SK-N-SH (cell line): Measurements from ENCODE around the gene ZBED1. TPM values are rescaled to one million over a fixed set of nuclear protein-coding genes. Genes with fewer than 3 reads are reported as not detected.

ENCODE experiments used
- CTCF ChIA-PET: fragments of 300-600, 350-600 bp; formaldehyde crosslinking; extraction: SDS; loops from one replicate; lab custom pipeline; 2021; lab: Yijun Ruan, JAX
- POLR2A ChIA-PET: fragments of 350-600 bp; sonication (Branson Sonifier 250); formaldehyde crosslinking; extraction: SDS; loops from one replicate; lab custom pipeline; 2020; ENCODE audit warnings: antibody characterized with exemption, inconsistent platforms; lab: Yijun Ruan, JAX
- DNase-seq: peaks from one replicate; pipeline ENCODE4 v3.0.0; 2012
- H2AFZ ChIP-seq: fragments of 200-600 bp; sonication (generic); 2 replicates; pipeline ENCODE4 v1.8.1; 2016; ENCODE audit warnings: antibody characterized with exemption, mild to moderate bottlenecking, low read depth
- H3F3A ChIP-seq: fragments of 200-600 bp; sonication (generic); replicated peaks from 2 replicates; pipeline ENCODE3; 2016; ENCODE audit warnings: antibody characterized with exemption, mild to moderate bottlenecking; ENCODE audit not compliant: insufficient read depth
- H3K27ac ChIP-seq, 2 experiments: fragments of 200-500 bp in 1 of 2; fragments of 200-600 bp in 1 of 2; sonication (Bioruptor generic) in 1 of 2; sonication (generic), shearing (Covaris generic) in 1 of 2; 2 replicates each; pipeline versions ENCODE4 v1.5.1 to v1.6.1; 2014 to 2016; ENCODE audit warnings: low read depth in 2 of 2, inconsistent platforms in 1 of 2, low read length in 1 of 2, mild to moderate bottlenecking in 1 of 2, mixed read lengths in 1 of 2
- H3K27me3 ChIP-seq: fragments of 200-600 bp; sonication (generic), shearing (Covaris generic); 2 replicates; pipeline ENCODE4 v1.6.1; 2016; ENCODE audit warnings: mixed run types; ENCODE audit not compliant: insufficient read depth
- H3K36me3 ChIP-seq, 2 experiments: fragments of 200-500 bp in 1 of 2; fragments of 200-600 bp in 1 of 2; sonication (Bioruptor generic) in 1 of 2; sonication (generic) in 1 of 2; replicated peaks in 1 of 2; 2 replicates each; pipeline versions ENCODE3 to v1.5.1; 2014 to 2016; ENCODE audit warnings: low read length in 1 of 2, mild to moderate bottlenecking in 1 of 2; ENCODE audit not compliant: insufficient read depth in 2 of 2, control insufficient read depth in 1 of 2
- H3K4me1 ChIP-seq, 2 experiments: fragments of 200-500 bp in 1 of 2; fragments of 200-600 bp in 1 of 2; sonication (Bioruptor generic) in 1 of 2; sonication (generic), shearing (Covaris generic) in 1 of 2; 2 replicates each; pipeline versions ENCODE4 v1.5.1 to v1.6.1; 2014 to 2016; ENCODE audit warnings: low read depth in 1 of 2, low read length in 1 of 2, mixed run types in 1 of 2; ENCODE audit not compliant: insufficient read depth in 2 of 2, control insufficient read depth in 1 of 2
- H3K4me2 ChIP-seq: fragments of 200-600 bp; sonication (generic), shearing (Covaris generic); 2 replicates; pipeline ENCODE4 v1.6.1; 2017; ENCODE audit warnings: mixed run types
- H3K4me3 ChIP-seq, 2 experiments: fragments of 200-500 bp in 1 of 2; fragments of 200-600 bp in 1 of 2; sonication (Bioruptor generic) in 1 of 2; sonication (generic), shearing (Covaris generic) in 1 of 2; 2 replicates each; pipeline versions ENCODE4 v1.5.1 to v1.8.1; 2014 to 2016; ENCODE audit warnings: low read depth in 2 of 2, inconsistent platforms in 1 of 2, low read length in 1 of 2, mild to moderate bottlenecking in 1 of 2, mixed read lengths in 1 of 2, moderate library complexity in 1 of 2
- H3K79me2 ChIP-seq: fragments of 200-600 bp; sonication (generic); 2 replicates; pipeline ENCODE4 v1.8.1; 2017; ENCODE audit warnings: mild to moderate bottlenecking; ENCODE audit not compliant: insufficient read depth
- H3K9ac ChIP-seq: fragments of 200-600 bp; sonication (generic); 2 replicates; pipeline ENCODE4 v1.6.1; 2017; ENCODE audit warnings: mixed run types
- H3K9me2 ChIP-seq: fragments of 200-600 bp; sonication (generic); 2 replicates; pipeline ENCODE4 v1.6.1; 2017; ENCODE audit warnings: mixed run types
- H3K9me3 ChIP-seq: fragments of 200-600 bp; sonication (generic); 2 replicates; pipeline ENCODE4 v1.6.1; 2017; ENCODE audit warnings: mixed run types, mild to moderate bottlenecking, moderate library complexity
- H4K20me1 ChIP-seq: fragments of 200-600 bp; sonication (generic); 2 replicates; pipeline ENCODE4 v1.6.1; 2017; ENCODE audit warnings: mild to moderate bottlenecking, mixed run types; ENCODE audit not compliant: insufficient read depth
- CHD2 ChIP-seq: fragments of 150-350 bp; IDR thresholded peaks from 2 replicates; pipeline ENCODE4 v1.6.1; 2018; ENCODE audit warnings: low read length; ENCODE audit not compliant: partially characterized antibody
- ELF1 ChIP-seq: IDR thresholded peaks from 2 replicates; pipeline ENCODE4 v1.4.0; 2012
- EP300 ChIP-seq, 2 experiments: IDR thresholded peaks; 2 replicates each; pipeline versions ENCODE4 v1.4.0 to v1.6.1; 2012; ENCODE audit warnings: borderline replicate concordance in 1 of 2, low read depth in 1 of 2, low read length in 1 of 2
- FOSL2 ChIP-seq: IDR thresholded peaks from 2 replicates; pipeline ENCODE4 v1.4.0; 2012; ENCODE audit warnings: low read depth, mild to moderate bottlenecking, moderate library complexity, borderline replicate concordance
- FOXJ3 ChIP-seq: sonication (generic); formaldehyde crosslinking; IDR thresholded peaks from 2 replicates; pipeline ENCODE4 v1.5.1; 2020; ENCODE audit warnings: mild to moderate bottlenecking, missing genetic modification reagents
- FOXM1 ChIP-seq: IDR thresholded peaks from 2 replicates; pipeline ENCODE4 v1.4.0; 2012; ENCODE audit warnings: low read depth, mild to moderate bottlenecking
- JUND ChIP-seq: IDR thresholded peaks from 2 replicates; pipeline ENCODE4 v1.4.0; 2012
- MEF2A ChIP-seq: IDR thresholded peaks from 2 replicates; pipeline ENCODE4 v1.4.0; 2012; ENCODE audit warnings: low read depth, borderline replicate concordance
- MXI1 ChIP-seq: IDR thresholded peaks from 2 replicates; pipeline ENCODE4 v1.6.1; 2012; ENCODE audit warnings: mild to moderate bottlenecking, low read depth, low read length, improper control_type of control experiment
- NRF1 ChIP-seq: IDR thresholded peaks from 2 replicates; pipeline ENCODE4 v1.6.1; 2012; ENCODE audit warnings: low read depth, mild to moderate bottlenecking, low read length
- RCOR1 ChIP-seq: fragments of 150-350 bp; IDR thresholded peaks from 2 replicates; pipeline ENCODE4 v1.6.1; 2017; ENCODE audit warnings: antibody characterized with exemption, low read length
- RFX5 ChIP-seq: IDR thresholded peaks from 2 replicates; pipeline ENCODE4 v1.6.1; 2012; ENCODE audit warnings: mild to moderate bottlenecking, improper control_type of control experiment, low read length
- SMC3 ChIP-seq: IDR thresholded peaks from 2 replicates; pipeline ENCODE4 v1.6.1; 2012; ENCODE audit warnings: low read depth, low read length, improper control_type of control experiment
- TAF1 ChIP-seq: IDR thresholded peaks from 2 replicates; pipeline ENCODE4 v1.6.1; 2012; ENCODE audit warnings: low read depth, mild to moderate bottlenecking, low read length, moderate library complexity, borderline replicate concordance
- WGBS: methylation state at CpG from one replicate; pipeline ENCODE4 v1.1.6; 2017; ENCODE audit warnings: low lambda C conversion rate; 5-methylcytosine and 5-hydroxymethylcytosine counted together
- polyA plus RNA-seq, 3 experiments: library from polyadenylated mRNA; depleted of rRNA; stranded (reverse); fragments of >200 nt; gene quantifications; 2 replicates each; pipeline ENCODE4 v1.2.3, GENCODE V29; 2012
- TF ChIP-seq, protein P1 (sequence below): IDR thresholded peaks from 2 replicates; pipeline ENCODE4 v1.4.0; 2012; ENCODE audit warnings: low read depth
- TF ChIP-seq, protein P2 (sequence below): fragments of 150-350 bp; IDR thresholded peaks from 2 replicates; pipeline ENCODE4 v1.6.1; 2017; ENCODE audit warnings: antibody characterized with exemption, low read length, low read depth, borderline replicate concordance
- TF ChIP-seq, protein P3 (sequence below): fragments of 200-600 bp; sonication (generic); IDR thresholded peaks from 2 replicates; pipeline ENCODE4 v1.6.1; 2017; ENCODE audit warnings: antibody characterized with exemption, mild to moderate bottlenecking, moderate library complexity
- TF ChIP-seq, protein P4 (sequence below): IDR thresholded peaks from 2 replicates; pipeline ENCODE4; 2012

The ZBED1 gene
- polyA plus RNA-seq, 1 of the 3 experiments (the other 2 are of a cell fraction): 16.7 TPM

DNA sequence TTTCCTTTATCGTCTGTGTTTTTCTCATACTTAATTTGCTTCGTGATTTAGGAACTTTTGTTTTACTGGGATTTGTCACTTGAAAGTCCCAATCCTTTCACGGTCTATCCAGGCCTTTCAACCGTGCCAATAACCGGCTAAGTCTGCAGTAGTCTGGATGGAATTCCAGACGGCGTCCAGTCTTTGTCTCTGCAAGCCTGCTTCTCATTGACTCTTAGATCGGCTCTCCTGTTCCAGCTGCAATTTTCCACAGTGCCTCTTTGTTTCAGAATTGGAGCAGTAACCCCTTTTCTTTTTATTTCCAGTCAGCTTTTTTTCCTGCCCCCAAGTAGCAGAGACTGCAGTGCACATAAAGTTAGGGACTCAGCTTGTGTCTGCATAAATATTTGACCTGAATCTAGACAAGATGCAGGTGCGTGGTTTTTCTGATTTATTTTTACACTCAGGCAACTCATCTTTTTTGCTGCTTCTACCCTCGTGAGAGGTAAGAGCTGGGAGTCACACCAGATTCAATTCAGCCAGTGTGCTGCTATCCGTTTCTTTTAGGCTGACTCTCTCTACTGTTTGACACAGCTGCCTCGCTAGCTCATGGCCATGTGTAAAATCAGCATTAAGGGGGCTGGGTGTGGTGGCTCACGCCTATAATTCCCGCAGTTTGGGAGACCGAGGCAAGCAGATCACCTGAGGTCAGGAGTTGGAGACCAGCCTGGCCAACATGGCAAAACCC lies 37.4 kb upstream of the ZBED1 start:
- WGBS: 28% methylated on average over 15 of the region's 15 CpGs
- TF ChIP-seq MXI1 (no peak), RFX5 (no peak), ELF1 (no peak), EP300 (IDR thresholded peaks at IDR 0.05; ENCODE audit: borderline replicate concordance in 1 of 2, low read depth in 1 of 2, low read length in 1 of 2) (no peak), CHD2 (no peak), RCOR1 (no peak), MEF2A (no peak)
- TF ChIP-seq, protein P1, sequence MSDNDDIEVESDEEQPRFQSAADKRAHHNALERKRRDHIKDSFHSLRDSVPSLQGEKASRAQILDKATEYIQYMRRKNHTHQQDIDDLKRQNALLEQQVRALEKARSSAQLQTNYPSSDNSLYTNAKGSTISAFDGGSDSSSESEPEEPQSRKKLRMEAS: no peak
- TF ChIP-seq, protein P2, sequence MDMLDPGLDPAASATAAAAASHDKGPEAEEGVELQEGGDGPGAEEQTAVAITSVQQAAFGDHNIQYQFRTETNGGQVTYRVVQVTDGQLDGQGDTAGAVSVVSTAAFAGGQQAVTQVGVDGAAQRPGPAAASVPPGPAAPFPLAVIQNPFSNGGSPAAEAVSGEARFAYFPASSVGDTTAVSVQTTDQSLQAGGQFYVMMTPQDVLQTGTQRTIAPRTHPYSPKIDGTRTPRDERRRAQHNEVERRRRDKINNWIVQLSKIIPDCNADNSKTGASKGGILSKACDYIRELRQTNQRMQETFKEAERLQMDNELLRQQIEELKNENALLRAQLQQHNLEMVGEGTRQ: no peak
- TF ChIP-seq, protein P3, sequence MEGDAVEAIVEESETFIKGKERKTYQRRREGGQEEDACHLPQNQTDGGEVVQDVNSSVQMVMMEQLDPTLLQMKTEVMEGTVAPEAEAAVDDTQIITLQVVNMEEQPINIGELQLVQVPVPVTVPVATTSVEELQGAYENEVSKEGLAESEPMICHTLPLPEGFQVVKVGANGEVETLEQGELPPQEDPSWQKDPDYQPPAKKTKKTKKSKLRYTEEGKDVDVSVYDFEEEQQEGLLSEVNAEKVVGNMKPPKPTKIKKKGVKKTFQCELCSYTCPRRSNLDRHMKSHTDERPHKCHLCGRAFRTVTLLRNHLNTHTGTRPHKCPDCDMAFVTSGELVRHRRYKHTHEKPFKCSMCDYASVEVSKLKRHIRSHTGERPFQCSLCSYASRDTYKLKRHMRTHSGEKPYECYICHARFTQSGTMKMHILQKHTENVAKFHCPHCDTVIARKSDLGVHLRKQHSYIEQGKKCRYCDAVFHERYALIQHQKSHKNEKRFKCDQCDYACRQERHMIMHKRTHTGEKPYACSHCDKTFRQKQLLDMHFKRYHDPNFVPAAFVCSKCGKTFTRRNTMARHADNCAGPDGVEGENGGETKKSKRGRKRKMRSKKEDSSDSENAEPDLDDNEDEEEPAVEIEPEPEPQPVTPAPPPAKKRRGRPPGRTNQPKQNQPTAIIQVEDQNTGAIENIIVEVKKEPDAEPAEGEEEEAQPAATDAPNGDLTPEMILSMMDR: no peak
- Histone ChIP-seq H3K27me3 (peaks cover 33% of the 10 kb centered on the region; the same call in 1 of the 2 replicates), H3K9ac (no peak overlapping the region), H3F3A (no peaks in the 10 kb centered on the region), H3K4me1 (no peaks in the 10 kb centered on the region), H3K79me2 (no peaks in the 10 kb centered on the region), H3K9me3 (no peaks in the 10 kb centered on the region), H3K27ac (no peak overlapping the region), H2AFZ (no peak overlapping the region), H3K4me3 (no peak overlapping the region), H4K20me1 (no peaks in the 10 kb centered on the region), H3K9me2 (no peaks in the 10 kb centered on the region), H3K4me2 (no peak overlapping the region), H3K36me3 (no peaks in the 10 kb centered on the region)
- ChIA-PET CTCF (no interaction called here), POLR2A (no interaction called here)
- no peak for DNase-seq

DNA sequence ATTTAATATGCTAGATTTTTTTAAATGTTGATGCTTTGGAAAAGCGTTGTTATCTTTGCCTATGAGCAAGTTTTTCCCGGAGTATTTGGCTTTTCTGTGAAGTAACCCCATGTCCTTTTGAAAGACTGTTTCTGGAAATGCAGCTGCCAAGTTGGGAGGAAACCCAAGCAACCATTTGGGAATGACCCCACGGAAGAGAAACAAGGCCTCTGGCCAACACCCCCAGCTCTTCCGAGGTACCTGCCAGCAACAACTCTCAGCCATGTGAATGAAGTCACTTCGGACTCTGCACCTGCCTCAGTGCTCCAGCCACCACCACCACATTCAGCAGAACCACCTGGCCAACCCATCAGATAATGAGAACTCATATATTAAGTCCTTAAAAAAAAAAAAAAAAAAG lies 36.2 kb upstream of the ZBED1 start:
- Histone ChIP-seq H3K4me1 (no peaks in the 10 kb centered on the region), H3K27ac (no peak overlapping the region), H3K9me3 (no peaks in the 10 kb centered on the region), H3K9me2 (no peaks in the 10 kb centered on the region), H4K20me1 (no peaks in the 10 kb centered on the region), H3F3A (no peaks in the 10 kb centered on the region), H3K36me3 (no peaks in the 10 kb centered on the region), H3K27me3 (peaks cover 31% of the 10 kb centered on the region; the same call in 1 of the 2 replicates), H3K4me3 (no peak overlapping the region), H3K9ac (no peak overlapping the region), H3K4me2 (no peak overlapping the region), H3K79me2 (no peaks in the 10 kb centered on the region), H2AFZ (no peak overlapping the region)
- 31% methylated on average over 5 of the region's 5 CpGs for WGBS
- DNase-seq: no peak
- ChIA-PET CTCF (no interaction called here), POLR2A (no interaction called here)
- TF ChIP-seq CHD2 (no peak), TAF1 (no peak), JUND (no peak), FOXM1 (no peak), RCOR1 (no peak), EP300 (IDR thresholded peaks at IDR 0.05; ENCODE audit: borderline replicate concordance in 1 of 2, low read depth in 1 of 2, low read length in 1 of 2) (no peak), MXI1 (no peak), SMC3 (no peak), FOSL2 (no peak), NRF1 (no peak), FOXJ3 (CRISPR knock-in tag) (no peak)
- TF ChIP-seq, protein P4, sequence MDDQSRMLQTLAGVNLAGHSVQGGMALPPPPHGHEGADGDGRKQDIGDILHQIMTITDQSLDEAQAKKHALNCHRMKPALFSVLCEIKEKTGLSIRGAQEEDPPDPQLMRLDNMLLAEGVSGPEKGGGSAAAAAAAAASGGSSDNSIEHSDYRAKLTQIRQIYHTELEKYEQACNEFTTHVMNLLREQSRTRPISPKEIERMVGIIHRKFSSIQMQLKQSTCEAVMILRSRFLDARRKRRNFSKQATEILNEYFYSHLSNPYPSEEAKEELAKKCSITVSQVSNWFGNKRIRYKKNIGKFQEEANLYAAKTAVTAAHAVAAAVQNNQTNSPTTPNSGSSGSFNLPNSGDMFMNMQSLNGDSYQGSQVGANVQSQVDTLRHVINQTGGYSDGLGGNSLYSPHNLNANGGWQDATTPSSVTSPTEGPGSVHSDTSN: no peak
- TF ChIP-seq, protein P1: no peak
- TF ChIP-seq, protein P2: no peak
